Parathyroid adenoma (tissue), 2 donors: ENCODE results near the gene VMP1.
"Not testable (repeated sequence)": the region's sequence is repeated elsewhere in the genome, so short reads cannot be mapped to it uniquely, and the experiment has no call there.

Experiments
- H2AFZ ChIP-seq: fragments of 300-600 bp; sonication (generic); one replicate; pipeline ENCODE4 v1.7.0; 2017; ENCODE audit warnings: antibody characterized with exemption, mild to moderate bottlenecking
- H3K27ac ChIP-seq: fragments of 300-600 bp; sonication (generic); one replicate; pipeline ENCODE4 v1.7.0; 2017
- H3K27me3 ChIP-seq: fragments of 300-600 bp; sonication (generic); one replicate; pipeline ENCODE4 v1.7.0; 2017; ENCODE audit warnings: low read length; ENCODE audit not compliant: control insufficient read depth, insufficient read depth
- H3K36me3 ChIP-seq: fragments of 300-600 bp; sonication (generic); one replicate; pipeline ENCODE4 v1.7.0; 2017; ENCODE audit warnings: low read length; ENCODE audit not compliant: control insufficient read depth, insufficient read depth
- H3K4me1 ChIP-seq: fragments of 300-600 bp; sonication (generic); one replicate; pipeline ENCODE4 v1.7.0; 2017; ENCODE audit warnings: control low read depth
- H3K4me2 ChIP-seq: fragments of 300-600 bp; sonication (generic); one replicate; pipeline ENCODE4 v1.7.0; 2017; ENCODE audit warnings: low read length
- H3K4me3 ChIP-seq: fragments of 300-600 bp; sonication (generic); one replicate; pipeline ENCODE4 v1.7.0; 2017; ENCODE audit warnings: low read depth, low read length
- H3K79me2 ChIP-seq: fragments of 300-600 bp; sonication (generic); one replicate; pipeline ENCODE4 v1.7.0; 2017; ENCODE audit warnings: control low read depth
- H3K9ac ChIP-seq: fragments of 300-600 bp; sonication (generic); one replicate; pipeline ENCODE4 v1.7.0; 2017; ENCODE audit warnings: mild to moderate bottlenecking
- H3K9me3 ChIP-seq: fragments of 300-600 bp; sonication (generic); one replicate; pipeline ENCODE4 v1.7.0; 2017; ENCODE audit warnings: low read length; ENCODE audit not compliant: control insufficient read depth
- TF ChIP-seq, protein P1 (sequence below): fragments of 300-600 bp; sonication (generic); IDR thresholded peaks from one replicate; pipeline ENCODE4 v1.7.0; 2017; ENCODE audit warnings: antibody characterized with exemption, mild to moderate bottlenecking
- donor health status: primary hyperparathyroidism.

Gene VMP1

DNA sequence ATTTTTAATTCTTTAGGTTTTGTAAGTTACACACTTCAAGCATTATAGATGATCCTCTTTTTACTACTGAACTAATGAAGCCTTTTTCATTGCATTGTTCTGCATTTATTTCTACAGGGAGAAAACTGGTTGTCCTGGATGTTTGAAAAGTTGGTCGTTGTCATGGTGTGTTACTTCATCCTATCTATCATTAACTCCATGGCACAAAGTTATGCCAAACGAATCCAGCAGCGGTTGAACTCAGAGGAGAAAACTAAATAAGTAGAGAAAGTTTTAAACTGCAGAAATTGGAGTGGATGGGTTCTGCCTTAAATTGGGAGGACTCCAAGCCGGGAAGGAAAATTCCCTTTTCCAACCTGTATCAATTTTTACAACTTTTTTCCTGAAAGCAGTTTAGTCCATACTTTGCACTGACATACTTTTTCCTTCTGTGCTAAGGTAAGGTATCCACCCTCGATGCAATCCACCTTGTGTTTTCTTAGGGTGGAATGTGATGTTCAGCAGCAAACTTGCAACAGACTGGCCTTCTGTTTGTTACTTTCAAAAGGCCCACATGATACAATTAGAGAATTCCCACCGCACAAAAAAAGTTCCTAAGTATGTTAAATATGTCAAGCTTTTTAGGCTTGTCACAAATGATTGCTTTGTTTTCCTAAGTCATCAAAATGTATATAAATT, 132.3 kb downstream of the VMP1 start:
- Histone ChIP-seq H3K36me3 (no peaks in the 10 kb centered on the region), H3K4me2 (peak overlapping the region; percentile 95), H3K27me3 (no peaks in the 10 kb centered on the region), H3K9me3 (no peaks in the 10 kb centered on the region), H3K4me1 (peaks cover 28% of the 10 kb centered on the region), H3K4me3 (peak overlapping the region; percentile 85), H3K27ac (peak overlapping the region; percentile 91), H3K79me2 (no peaks in the 10 kb centered on the region), H2AFZ (no peak overlapping the region), H3K9ac (no peak overlapping the region)
- TF ChIP-seq, protein P1, sequence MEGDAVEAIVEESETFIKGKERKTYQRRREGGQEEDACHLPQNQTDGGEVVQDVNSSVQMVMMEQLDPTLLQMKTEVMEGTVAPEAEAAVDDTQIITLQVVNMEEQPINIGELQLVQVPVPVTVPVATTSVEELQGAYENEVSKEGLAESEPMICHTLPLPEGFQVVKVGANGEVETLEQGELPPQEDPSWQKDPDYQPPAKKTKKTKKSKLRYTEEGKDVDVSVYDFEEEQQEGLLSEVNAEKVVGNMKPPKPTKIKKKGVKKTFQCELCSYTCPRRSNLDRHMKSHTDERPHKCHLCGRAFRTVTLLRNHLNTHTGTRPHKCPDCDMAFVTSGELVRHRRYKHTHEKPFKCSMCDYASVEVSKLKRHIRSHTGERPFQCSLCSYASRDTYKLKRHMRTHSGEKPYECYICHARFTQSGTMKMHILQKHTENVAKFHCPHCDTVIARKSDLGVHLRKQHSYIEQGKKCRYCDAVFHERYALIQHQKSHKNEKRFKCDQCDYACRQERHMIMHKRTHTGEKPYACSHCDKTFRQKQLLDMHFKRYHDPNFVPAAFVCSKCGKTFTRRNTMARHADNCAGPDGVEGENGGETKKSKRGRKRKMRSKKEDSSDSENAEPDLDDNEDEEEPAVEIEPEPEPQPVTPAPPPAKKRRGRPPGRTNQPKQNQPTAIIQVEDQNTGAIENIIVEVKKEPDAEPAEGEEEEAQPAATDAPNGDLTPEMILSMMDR = no peak

DNA sequence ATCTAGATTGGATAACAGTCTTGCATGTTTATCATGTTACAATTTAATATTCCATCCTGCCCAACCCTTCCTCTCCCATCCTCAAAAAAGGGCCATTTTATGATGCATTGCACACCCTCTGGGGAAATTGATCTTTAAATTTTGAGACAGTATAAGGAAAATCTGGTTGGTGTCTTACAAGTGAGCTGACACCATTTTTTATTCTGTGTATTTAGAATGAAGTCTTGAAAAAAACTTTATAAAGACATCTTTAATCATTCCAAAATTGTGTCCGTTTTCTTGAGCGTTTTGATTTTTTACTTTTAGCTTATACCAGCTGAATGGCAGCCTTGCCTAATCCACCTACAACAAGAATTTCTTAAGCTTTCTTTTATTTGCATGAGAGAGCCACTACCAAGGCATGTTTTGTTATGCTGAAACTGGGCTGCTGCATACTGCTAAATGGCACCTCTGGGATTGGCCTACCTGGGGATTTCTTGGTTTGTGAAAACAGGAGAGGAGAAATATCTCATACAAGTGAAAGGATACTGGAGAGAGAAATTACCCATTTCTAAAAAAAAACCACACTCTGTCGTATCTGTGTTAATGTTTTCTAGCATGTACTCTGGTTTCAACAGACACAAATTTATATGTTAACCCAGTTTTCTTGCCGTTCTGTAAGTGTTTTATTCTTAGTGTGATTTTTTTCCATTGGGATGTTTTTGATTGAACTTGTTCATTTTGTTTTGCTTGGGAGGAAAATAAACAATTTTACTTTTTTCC, 133.1 kb downstream of the VMP1 start:
- Histone ChIP-seq H3K4me3 (peak overlapping the region; percentile 85), H3K36me3 (no peaks in the 10 kb centered on the region)

DNA sequence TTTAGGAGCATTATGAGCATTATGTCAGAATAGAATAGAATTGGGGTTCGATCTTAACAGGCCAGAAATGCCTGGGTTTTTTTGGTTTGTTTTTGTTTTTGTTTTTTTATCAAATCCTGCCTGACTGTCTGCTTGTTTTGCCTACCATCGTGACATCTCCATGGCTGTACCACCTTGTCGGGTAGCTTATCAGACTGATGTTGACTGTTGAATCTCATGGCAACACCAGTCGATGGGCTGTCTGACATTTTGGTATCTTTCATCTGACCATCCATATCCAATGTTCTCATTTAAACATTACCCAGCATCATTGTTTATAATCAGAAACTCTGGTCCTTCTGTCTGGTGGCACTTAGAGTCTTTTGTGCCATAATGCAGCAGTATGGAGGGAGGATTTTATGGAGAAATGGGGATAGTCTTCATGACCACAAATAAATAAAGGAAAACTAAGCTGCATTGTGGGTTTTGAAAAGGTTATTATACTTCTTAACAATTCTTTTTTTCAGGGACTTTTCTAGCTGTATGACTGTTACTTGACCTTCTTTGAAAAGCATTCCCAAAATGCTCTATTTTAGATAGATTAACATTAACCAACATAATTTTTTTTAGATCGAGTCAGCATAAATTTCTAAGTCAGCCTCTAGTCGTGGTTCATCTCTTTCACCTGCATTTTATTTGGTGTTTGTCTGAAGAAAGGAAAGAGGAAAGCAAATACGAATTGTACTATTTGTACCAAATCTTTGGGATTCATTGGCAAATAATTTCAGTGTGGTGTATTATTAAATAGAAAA, 133.8 kb downstream of the VMP1 start:
- peak overlapping the region; percentile 9 for H3K4me2 ChIP-seq
- not testable (repeated sequence) for H3K27me3 ChIP-seq, H3K79me2 ChIP-seq, H2AFZ ChIP-seq, H3K9me3 ChIP-seq, H3K9ac ChIP-seq, H3K36me3 ChIP-seq
- peak overlapping the region; percentile 91 for H3K27ac ChIP-seq
- peak overlapping the region; percentile 85 for H3K4me3 ChIP-seq
- H3K4me1 ChIP-seq = peaks cover 28% of the 10 kb centered on the region

More for the DNA sequence above, 133.1 kb downstream of the VMP1 start:
- Histone ChIP-seq H3K27me3 (no peaks in the 10 kb centered on the region), H3K9me3 (no peaks in the 10 kb centered on the region), H3K27ac (peak overlapping the region; percentile 91), H3K4me1 (peaks cover 28% of the 10 kb centered on the region), H3K4me2 (peak overlapping the region; percentile 9), H3K9ac (no peak overlapping the region), H2AFZ (no peak overlapping the region), H3K79me2 (no peaks in the 10 kb centered on the region)
- TF ChIP-seq, protein P1 = no peak

DNA sequence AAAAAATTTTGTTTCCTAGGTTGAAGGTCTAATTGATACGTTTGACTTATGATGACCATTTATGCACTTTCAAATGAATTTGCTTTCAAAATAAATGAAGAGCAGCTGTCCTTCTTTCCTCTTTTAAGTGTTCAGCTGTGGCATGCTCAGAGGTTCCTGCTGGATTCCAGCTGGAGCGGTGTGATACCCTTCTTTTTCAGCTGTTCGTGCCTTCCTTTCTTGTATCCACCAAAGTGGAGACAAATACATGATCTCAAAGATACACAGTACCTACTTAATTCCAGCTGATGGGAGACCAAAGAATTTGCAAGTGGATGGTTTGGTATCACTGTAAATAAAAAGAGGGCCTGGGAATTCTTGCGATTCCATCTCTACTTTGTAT, 134.4 kb downstream of the VMP1 start:
- not testable (repeated sequence) for H3K4me3 ChIP-seq, H3K79me2 ChIP-seq, H3K4me2 ChIP-seq, H3K9ac ChIP-seq, H3K27me3 ChIP-seq, H3K9me3 ChIP-seq, H3K36me3 ChIP-seq, H2AFZ ChIP-seq
- H3K4me1 ChIP-seq = peaks cover 28% of the 10 kb centered on the region
- H3K27ac ChIP-seq = peak overlapping the region; percentile 91

DNA sequence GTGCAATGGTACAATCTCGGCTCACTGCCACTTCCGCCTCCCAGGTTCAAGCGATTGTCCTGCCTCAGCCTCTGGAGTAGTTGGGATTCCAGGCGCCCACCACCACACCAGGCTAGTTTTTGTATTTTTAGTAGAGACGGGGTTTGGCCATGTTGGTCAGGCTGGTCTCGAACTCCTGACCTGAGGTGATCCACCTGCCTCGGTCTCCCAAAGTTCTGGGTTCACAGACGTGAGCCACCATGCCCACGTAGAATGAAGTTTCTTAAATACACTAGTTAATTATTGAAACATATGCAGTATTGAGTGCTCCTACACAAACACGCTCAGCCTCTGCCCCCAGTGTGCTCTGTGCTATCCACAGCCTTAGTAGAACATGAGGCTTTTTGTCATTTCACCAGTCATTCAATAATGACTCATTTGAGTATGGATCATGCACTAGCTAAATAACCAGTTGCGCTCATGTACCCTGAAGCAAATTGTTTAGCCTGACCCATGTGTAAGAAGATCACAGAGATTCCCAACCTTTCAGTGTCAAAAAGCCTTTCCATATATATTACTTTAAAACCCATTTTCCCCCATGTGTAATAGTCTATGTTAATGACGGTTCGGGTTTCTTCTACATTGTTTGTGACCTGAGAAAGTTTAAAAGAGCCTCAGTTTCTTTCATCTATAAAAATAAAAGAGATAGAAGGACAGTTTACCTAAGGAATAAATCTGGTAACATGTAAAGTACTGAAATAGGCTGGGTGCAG, 135.6 kb downstream of the VMP1 start:
- Histone ChIP-seq H3K4me1 (peaks cover 20% of the 10 kb centered on the region), H3K27me3 (no peaks in the 10 kb centered on the region), H3K4me2 (no peak overlapping the region), H3K79me2 (no peaks in the 10 kb centered on the region), H2AFZ (no peak overlapping the region), H3K9me3 (no peaks in the 10 kb centered on the region), H3K36me3 (no peaks in the 10 kb centered on the region), H3K9ac (no peak overlapping the region), H3K27ac (peak overlapping the region; percentile 34), H3K4me3 (no peak overlapping the region)
- TF ChIP-seq, protein P1 = no peak
